Caco-2 (cell line): ENCODE results near the gene ANO4. TPM values are rescaled to one million over a fixed set of nuclear protein-coding genes. Genes with fewer than 3 reads are reported as not detected.

ENCODE experiments used
- BruUV-seq: library from RNA; stranded (reverse); fragments of 400-500 nt; replicated peaks from 2 replicates; lab custom pipeline; 2021; lab: Mats Ljungman, UMichigan
- CTCF ChIA-PET: fragments of 300-600 bp; sonication (Branson Sonifier 250); formaldehyde crosslinking; loops from one replicate; lab custom pipeline; 2022; ENCODE audit warnings: antibody characterized with exemption; lab: Charles Lee
- POLR2A ChIA-PET: fragments of 300-600 bp; sonication (Branson Sonifier 250); formaldehyde crosslinking; loops from one replicate; lab custom pipeline; 2022; ENCODE audit warnings: antibody characterized with exemption; lab: Charles Lee
- DNase-seq, 2 experiments: peaks; one replicate each; pipeline versions ENCODE4 v3.0.0 to v3.0.0-alpha.2; 2020 to 2022
- H3K27me3 ChIP-seq: replicated peaks from 2 replicates; pipeline ENCODE4 v1.6.0; 2011; ENCODE audit warnings: low read length; ENCODE audit not compliant: control insufficient read depth, insufficient read depth
- H3K36me3 ChIP-seq: 2 replicates; pipeline ENCODE4 v1.5.1; 2011; ENCODE audit warnings: low read length; ENCODE audit not compliant: control insufficient read depth, insufficient read depth
- H3K4me1 ChIP-seq: fragments of 250-450 bp; sonication (Bioruptor Pico); 2 replicates; pipeline ENCODE4 v1.5.1; 2020; ENCODE audit warnings: mild to moderate bottlenecking
- H3K4me3 ChIP-seq: 2 replicates; pipeline ENCODE4 v1.5.1; 2011; ENCODE audit warnings: low read depth, mild to moderate bottlenecking, control low read depth, low read length
- H3K9me3 ChIP-seq: fragments of 250-450 bp; sonication (Bioruptor Pico); 2 replicates; pipeline ENCODE4 v1.5.1; 2020; ENCODE audit warnings: mild to moderate bottlenecking, moderate library complexity
- H3K27ac Mint-ChIP-seq: one replicate; pipeline ENCODE4 v1.8.0; 2022; ENCODE audit warnings: mixed read lengths; ENCODE audit not compliant: unreplicated experiment
- H3K27me3 Mint-ChIP-seq: one replicate; pipeline ENCODE4 v1.8.0; 2022; ENCODE audit warnings: mixed read lengths; ENCODE audit not compliant: insufficient read depth, unreplicated experiment
- H3K36me3 Mint-ChIP-seq: one replicate; pipeline ENCODE4 v1.8.0; 2022; ENCODE audit warnings: mild to moderate bottlenecking, mixed read lengths; ENCODE audit not compliant: insufficient read depth, unreplicated experiment
- H3K4me1 Mint-ChIP-seq: one replicate; pipeline ENCODE4 v1.8.0; 2022; ENCODE audit warnings: low read depth, mixed read lengths; ENCODE audit not compliant: unreplicated experiment
- H3K4me3 Mint-ChIP-seq: one replicate; pipeline ENCODE4 v1.8.0; 2022; ENCODE audit warnings: mild to moderate bottlenecking, moderate library complexity, mixed read lengths; ENCODE audit not compliant: unreplicated experiment
- H3K9me3 Mint-ChIP-seq: one replicate; pipeline ENCODE4 v1.8.0; 2022; ENCODE audit warnings: mixed read lengths; ENCODE audit not compliant: unreplicated experiment
- intact Hi-C: fragments of 100-400 bp; cut with micrococcal nuclease; formaldehyde crosslinking; loops from one replicate; pipeline ENCODE4 v1.10.0; 2022; ENCODE audit not compliant: unreplicated experiment
- total RNA-seq: library from RNA; stranded (reverse); gene quantifications from 2 replicates; pipeline ENCODE4 v1.2.3, GENCODE V29; 2022
- TF ChIP-seq, protein P1 (sequence below), 2 experiments: fragments of 200-600 bp in 1 of 2; IDR thresholded peaks; 1 replicate in 1 of 2; 2 replicates in 1 of 2; pipeline versions ENCODE4 v1.5.1 to v1.8.0; 2011 to 2022; ENCODE audit warnings: antibody characterized with exemption in 1 of 2, control low read depth in 1 of 2, inconsistent platforms in 1 of 2, low read depth in 1 of 2, low read length in 1 of 2, mild to moderate bottlenecking in 1 of 2, moderate library complexity in 1 of 2; ENCODE audit not compliant: insufficient read depth in 1 of 2, severe bottlenecking in 1 of 2, unreplicated experiment in 1 of 2

ANO4 gene
- total RNA-seq, 1 experiment from 2014 or later, result 0.09 TPM

DNA sequence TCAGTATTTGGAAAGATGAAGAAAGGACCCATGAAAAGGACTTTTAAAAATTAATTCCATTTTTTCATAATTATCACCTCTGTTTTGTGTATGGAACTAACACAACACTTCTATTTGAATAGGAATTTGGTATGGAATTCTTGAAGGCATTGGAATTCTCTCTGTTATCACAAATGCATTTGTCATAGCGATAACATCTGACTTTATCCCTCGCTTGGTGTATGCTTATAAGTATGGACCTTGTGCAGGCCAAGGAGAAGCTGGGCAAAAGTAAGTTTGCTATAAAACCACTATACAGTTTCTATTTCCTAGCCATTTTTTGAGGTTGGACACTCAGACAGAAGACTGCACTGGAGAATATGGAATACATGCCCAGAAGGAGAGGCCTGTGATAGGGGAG lies 316.9 kb downstream of the ANO4 start:
- H3K27ac Mint-ChIP-seq, result no peak overlapping the region
- H3K4me1 Mint-ChIP-seq, result no peaks in the 10 kb centered on the region
- H3K27me3 Mint-ChIP-seq, result no peaks in the 10 kb centered on the region
- ChIA-PET POLR2A (no interaction called here), CTCF (no interaction called here)
- no peak overlapping the region for H3K4me3 Mint-ChIP-seq
- Histone ChIP-seq H3K36me3 (no peaks in the 10 kb centered on the region), H3K4me1 (no peaks in the 10 kb centered on the region), H3K27me3 (no peaks in the 10 kb centered on the region), H3K9me3 (no peaks in the 10 kb centered on the region), H3K4me3 (no peak overlapping the region)
- TF ChIP-seq, protein P1, sequence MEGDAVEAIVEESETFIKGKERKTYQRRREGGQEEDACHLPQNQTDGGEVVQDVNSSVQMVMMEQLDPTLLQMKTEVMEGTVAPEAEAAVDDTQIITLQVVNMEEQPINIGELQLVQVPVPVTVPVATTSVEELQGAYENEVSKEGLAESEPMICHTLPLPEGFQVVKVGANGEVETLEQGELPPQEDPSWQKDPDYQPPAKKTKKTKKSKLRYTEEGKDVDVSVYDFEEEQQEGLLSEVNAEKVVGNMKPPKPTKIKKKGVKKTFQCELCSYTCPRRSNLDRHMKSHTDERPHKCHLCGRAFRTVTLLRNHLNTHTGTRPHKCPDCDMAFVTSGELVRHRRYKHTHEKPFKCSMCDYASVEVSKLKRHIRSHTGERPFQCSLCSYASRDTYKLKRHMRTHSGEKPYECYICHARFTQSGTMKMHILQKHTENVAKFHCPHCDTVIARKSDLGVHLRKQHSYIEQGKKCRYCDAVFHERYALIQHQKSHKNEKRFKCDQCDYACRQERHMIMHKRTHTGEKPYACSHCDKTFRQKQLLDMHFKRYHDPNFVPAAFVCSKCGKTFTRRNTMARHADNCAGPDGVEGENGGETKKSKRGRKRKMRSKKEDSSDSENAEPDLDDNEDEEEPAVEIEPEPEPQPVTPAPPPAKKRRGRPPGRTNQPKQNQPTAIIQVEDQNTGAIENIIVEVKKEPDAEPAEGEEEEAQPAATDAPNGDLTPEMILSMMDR (IDR thresholded peaks at IDR 0.05; ENCODE audit: insufficient read depth in 1 of 2, low read depth in 1 of 2, low read length in 1 of 2, severe bottlenecking in 1 of 2, unreplicated experiment in 1 of 2), result no peak
- no peaks in the 10 kb centered on the region for H3K9me3 Mint-ChIP-seq
- DNase-seq, result no peak
- H3K36me3 Mint-ChIP-seq, result no peaks in the 10 kb centered on the region
- intact Hi-C loops, result no loop called here
- no TSS peak for BruUV-seq

DNA sequence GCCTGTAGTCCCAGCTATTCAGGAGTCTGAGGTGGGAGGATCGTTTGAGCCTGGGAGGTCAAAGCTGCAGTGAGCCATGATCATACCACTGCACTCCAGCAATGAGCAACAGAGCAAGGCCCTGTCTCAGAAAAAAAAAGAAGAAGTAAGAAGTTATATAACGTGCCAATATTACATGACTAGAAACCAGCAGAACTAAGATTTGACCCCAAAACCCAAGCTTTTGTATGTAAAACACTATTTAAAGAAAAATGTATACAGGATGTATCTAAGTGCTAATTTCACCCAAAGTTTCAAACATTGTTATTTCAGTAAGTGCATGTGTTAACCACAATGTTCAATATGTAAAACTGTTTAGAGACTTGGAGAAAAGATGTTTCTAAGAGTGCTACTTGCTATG lies 320.8 kb downstream of the ANO4 start:
- no peak overlapping the region for H3K4me3 Mint-ChIP-seq
- POLR2A ChIA-PET, result no interaction called here
- no TSS peak for BruUV-seq
- H3K36me3 Mint-ChIP-seq, result no peaks in the 10 kb centered on the region
- Histone ChIP-seq H3K36me3 (no peaks in the 10 kb centered on the region), H3K9me3 (no peaks in the 10 kb centered on the region), H3K4me3 (no peak overlapping the region), H3K27me3 (no peaks in the 10 kb centered on the region), H3K4me1 (no peaks in the 10 kb centered on the region)
- H3K27me3 Mint-ChIP-seq, result no peaks in the 10 kb centered on the region
- no peaks in the 10 kb centered on the region for H3K4me1 Mint-ChIP-seq
- intact Hi-C loops, result no loop called here
- H3K27ac Mint-ChIP-seq, result no peak overlapping the region
- CTCF ChIA-PET, result no interaction called here
- no peak for DNase-seq
- no peaks in the 10 kb centered on the region for H3K9me3 Mint-ChIP-seq
- TF ChIP-seq, protein P1 (IDR thresholded peaks at IDR 0.05; ENCODE audit: insufficient read depth in 1 of 2, low read depth in 1 of 2, low read length in 1 of 2, severe bottlenecking in 1 of 2, unreplicated experiment in 1 of 2), result no peak

DNA sequence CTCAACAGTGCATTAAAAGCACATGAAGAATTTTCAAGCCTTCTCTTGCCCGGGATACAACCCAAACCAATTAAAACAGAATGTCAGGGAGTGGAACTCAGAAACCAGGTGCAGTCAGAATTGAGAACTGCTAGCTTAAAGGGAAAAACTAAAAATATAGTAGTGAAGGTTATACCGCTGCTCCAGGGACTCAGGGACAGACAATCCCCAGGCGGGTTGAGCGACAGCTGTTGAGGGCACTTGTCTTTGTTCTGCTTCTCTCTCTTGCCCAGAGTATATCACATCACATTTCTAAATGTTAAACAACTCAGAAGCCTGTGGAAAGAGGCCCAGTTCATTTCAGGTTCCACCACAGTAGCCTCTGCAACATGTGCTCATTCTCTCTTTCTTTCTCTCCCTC lies 322.3 kb downstream of the ANO4 start:
- H3K27ac Mint-ChIP-seq, result no peak overlapping the region
- H3K9me3 Mint-ChIP-seq, result no peaks in the 10 kb centered on the region
- no TSS peak for BruUV-seq
- H3K4me1 Mint-ChIP-seq, result no peaks in the 10 kb centered on the region
- no peaks in the 10 kb centered on the region for H3K9me3 ChIP-seq
- no peak for DNase-seq
- H3K36me3 ChIP-seq, result no peaks in the 10 kb centered on the region
- no peak overlapping the region for H3K4me3 ChIP-seq
- no peak overlapping the region for H3K4me3 Mint-ChIP-seq
- TF ChIP-seq, protein P1 (IDR thresholded peaks at IDR 0.05; ENCODE audit: insufficient read depth in 1 of 2, low read depth in 1 of 2, low read length in 1 of 2, severe bottlenecking in 1 of 2, unreplicated experiment in 1 of 2), result no peak
- H3K27me3 ChIP-seq, result no peaks in the 10 kb centered on the region
- intact Hi-C loops, result no loop called here
- CTCF ChIA-PET, result no interaction called here
- H3K4me1 ChIP-seq, result no peaks in the 10 kb centered on the region
- POLR2A ChIA-PET, result no interaction called here
- H3K27me3 Mint-ChIP-seq, result no peaks in the 10 kb centered on the region
- no peaks in the 10 kb centered on the region for H3K36me3 Mint-ChIP-seq
